Activated gamma-delta T cell treated with anti-CD3 and anti-CD28 coated beads, Interleukin-2, amount 50 U/mL, for 16 hours (primary cell): ENCODE data around the gene UROC1.

Source experiments
- DNase-seq: peaks from one replicate; pipeline ENCODE4 v3.0.0-alpha.2; 2020; ENCODE audit warnings: low read depth

The UROC1 gene

DNA sequence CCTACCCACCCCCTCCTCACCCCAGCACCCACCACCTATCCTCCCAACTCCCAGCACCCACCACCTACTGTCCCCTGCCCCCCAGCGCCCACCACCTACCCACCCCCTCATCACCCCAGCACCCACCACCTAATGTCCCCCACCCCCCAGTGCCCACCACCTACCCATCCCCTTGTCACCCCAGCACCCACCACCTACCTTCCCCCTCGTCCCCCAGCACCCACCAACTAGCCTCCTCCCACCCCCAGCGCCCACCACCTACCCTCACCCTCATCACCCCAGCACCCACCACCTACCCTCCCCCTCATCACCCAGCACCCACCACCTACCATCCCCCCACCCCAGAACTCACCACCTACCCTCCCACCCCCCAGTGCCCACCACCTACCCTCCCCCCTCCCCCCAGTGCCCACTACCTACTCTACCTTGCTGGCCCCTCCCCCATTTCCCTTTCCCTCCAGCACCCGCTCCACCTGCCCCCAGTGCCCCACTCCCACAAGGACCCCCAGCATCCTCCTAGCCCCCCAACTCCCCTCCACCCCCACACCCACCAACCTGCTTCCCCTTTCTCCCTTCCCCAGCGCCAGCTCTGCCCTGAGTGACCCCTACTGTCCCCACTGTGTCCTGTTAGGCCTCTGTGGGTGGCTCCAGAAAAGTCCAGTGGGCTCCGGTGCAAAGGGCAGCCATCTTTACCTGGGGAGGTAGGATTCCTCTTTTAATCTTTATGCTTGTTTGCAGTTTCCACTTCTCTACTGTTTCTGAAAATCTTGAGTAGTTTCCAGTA is 1.2 kb downstream of the UROC1 start:
- DNase-seq = no peak

DNA sequence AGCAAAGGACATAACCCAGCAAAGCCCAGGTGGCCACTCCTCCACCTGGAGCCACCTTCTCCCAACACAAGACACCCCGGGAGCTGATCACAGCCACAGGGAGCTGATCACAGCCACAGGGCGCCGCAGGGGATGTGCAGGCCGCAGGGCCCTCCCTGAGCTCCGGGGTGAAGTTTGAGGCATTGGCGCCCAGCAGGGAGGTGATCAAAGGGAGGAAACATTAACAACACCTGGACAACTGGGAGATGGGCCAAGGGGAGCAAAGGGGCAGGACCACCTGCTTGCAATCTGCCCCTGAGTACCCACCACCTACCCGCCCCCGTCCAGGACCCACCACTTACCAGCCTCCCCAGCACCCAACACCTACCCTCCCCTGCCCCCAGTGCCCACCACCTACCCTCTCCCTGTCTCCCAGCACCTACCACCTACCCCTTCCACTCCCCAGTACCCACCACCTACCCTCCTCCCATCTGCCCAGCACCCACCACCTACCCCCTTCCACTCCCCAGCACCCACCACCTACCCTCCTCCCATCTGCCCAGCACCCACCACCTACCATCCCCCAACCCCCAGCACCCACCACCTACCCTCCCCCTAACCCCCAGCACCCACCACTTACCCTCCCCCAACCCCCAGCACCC is 2.4 kb downstream of the UROC1 start:
- DNase-seq = no peak

DNA sequence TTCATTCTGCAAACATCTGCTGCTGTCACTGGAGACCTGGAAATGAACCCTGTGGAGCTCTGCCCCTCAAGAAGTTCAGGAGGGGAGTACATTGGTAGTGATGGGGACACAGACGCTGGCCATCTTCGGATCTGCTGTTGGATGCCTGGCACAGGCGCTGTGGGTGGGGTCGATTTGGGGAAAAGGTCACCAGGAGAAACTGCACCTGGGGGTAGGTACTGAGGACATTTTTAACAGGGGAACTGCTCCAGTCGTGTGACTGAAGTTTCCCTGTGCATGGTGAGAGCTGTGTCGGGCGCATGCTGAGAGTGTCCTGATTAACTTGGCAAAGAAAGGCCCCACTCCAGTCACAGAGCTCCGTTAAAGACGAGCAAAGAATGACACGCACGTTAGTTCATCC is 3.4 kb downstream of the UROC1 start:
- no peak for DNase-seq

DNA sequence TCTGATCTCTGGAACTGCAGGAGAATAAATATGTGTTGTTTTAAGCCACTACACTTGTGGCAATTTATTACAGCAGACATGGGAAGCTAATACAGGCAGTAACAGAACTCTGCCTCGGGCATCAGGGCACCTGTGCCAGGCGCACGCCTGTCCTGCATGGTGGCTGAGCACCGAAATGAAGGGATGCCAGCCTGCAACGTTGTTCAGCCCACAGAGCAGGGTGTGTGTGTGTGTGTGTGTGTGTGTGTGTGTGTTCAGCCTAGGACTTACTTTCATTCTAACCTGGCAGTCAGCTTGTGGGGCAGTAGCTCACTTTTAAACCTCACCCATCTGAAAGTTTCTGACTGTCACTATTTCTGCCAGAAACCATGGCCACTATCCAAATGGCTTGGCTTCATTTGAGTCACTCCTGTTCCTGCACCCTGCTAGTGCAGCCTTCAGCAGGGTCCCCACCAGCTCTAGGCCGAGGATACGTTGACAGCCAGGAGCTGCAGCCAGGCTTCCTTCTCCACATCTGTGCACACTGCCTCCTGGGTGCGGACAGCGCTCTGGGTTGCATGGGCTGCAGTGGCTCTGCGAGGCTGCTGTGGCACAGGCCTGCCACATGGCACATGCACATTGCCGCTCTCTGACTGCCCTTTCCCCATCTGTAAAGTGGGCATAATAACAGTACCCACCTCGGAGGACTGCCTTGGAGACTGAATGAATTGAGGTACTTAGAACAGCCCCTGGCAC is 4.5 kb downstream of the UROC1 start:
- no peak for DNase-seq

DNA sequence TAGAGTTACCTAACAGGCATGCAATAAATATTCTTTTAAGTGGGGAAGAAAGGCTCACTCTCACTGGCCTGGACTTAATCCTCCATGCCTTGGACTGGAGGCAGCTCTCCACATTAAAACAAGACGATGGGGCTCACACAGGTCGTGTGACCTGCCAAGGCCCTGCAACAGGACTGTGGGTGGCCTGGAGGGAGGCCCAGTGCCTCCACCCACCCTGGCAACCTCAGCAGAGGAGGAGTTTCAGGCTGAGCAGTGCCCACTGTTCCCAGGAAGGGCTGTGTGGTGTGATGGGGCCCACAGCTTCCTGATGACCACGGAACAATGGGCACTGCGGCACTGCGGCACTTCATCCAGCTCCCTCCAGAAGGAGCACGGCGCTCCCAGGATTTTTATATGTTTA is 5.5 kb downstream of the UROC1 start:
- no peak for DNase-seq

DNA sequence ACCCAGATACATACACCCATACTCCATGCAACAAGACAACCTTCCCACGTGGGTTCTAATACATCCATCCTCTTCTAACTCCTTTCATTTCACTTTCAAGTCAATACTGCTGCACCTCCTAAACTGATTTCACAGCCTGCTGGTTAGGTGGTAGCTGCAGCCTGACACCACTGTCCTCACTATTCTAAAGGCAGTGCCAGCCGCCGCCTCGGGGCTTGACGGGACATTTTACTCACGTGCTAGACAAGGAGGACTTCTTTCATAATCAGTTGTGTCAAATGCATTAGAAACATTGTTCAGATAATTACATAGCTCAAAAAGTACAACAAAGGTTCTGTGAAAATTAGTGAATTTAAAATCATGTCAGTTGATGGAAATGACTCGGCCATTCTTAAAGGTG is 6.3 kb downstream of the UROC1 start:
- DNase-seq = no peak

DNA sequence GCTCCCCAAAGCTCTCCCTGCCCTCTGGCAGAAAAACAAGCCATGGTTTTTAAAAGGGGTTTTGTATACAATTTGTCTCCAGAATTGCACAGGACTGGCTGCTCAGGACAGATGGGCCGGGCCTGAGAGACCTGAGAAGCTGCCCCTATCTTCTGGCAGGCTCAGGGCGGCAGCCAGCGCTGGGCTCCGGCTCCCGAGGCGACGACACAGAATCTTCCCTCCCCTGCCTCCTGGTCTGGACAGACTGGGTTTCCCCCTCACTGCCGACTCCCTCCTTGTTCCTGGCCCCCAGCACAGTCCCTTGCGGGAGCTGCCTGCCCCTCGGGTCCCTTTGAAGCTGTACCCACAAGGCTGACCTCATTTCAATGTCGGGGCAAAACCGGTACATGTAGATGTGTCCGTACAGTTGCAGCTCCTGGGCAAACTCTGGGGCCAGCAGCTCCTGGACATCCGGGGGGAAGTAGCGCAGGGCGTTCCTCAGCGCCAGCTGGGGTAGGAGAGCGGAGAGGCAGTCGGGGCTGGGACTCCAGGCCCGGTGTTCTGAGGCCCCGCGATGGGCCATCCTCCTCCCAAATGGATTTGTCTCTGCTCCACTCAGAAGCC is 7.2 kb downstream of the UROC1 start:
- no peak for DNase-seq

DNA sequence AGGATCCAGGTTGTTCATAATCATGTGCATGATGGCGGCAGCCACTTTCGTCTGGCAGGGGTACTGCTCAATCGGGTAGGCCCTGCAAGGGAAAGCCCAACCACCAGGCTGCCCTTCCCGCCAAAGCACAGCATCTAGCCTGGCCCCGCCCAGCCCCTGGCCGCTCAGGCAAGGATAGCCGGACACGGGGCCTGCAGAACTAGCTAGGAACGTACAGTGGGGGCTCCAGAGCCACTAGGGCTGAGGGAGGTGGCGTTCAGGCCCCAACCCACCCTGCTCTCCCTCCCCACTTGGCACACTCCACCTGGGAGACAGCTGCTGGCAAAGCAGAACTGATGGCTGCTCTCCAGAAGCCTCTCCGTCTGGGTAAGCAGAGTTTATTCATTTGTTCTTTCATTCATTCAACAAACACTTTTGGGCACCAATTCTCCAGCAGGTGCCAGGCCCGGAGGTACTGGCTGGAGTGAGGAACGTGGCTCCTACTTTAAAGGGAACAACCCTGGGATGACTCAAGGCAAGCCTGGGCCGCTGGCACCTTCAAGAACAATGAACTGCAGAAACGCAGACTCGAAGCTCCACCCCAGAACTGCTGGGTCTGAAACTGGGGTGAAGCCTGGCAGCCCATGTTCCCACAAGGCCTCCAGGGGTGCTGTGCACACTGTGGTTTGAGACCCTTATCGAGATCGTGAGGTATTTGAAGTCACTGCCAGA is 7.8 kb downstream of the UROC1 start:
- no peak for DNase-seq

DNA sequence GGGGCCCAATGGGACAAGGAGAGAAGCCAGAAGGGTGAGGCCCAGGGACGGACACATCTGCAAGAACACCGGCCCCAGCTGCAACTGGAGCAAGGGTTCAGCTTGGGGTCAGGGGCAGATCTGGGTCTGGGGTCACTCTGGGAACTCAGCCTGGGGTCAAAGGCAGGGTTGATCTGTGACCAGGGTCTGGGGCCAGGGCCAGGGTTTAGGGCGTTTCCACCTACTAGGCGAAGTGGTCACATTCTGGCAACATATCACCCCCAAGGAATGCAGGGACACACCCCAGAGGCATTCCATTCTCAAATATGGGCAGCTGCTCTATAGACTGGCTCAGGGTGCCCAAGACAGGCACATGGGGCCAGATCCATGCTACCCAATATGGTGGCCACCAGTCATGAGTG is 9.0 kb downstream of the UROC1 start:
- no peak for DNase-seq

DNA sequence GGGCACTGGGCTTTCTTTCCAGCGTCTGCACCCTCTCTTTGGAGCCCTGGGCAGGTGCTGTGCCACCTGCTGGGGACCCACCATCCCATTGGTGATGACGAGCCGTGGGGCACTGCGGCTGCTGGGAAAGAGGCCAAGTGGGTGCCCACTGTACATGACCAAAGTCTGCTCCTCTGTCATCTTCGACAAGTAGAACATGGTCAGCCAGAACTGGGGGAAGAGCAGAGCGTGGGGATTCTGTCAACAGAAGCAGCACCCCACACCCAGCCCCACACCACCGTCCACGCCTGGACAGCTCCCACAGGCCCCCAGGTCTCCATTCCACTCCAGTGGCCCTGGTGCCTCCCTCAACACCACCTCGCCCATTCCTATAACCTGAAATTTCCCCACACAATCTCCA is 9.7 kb downstream of the UROC1 start:
- DNase-seq = no peak

DNA sequence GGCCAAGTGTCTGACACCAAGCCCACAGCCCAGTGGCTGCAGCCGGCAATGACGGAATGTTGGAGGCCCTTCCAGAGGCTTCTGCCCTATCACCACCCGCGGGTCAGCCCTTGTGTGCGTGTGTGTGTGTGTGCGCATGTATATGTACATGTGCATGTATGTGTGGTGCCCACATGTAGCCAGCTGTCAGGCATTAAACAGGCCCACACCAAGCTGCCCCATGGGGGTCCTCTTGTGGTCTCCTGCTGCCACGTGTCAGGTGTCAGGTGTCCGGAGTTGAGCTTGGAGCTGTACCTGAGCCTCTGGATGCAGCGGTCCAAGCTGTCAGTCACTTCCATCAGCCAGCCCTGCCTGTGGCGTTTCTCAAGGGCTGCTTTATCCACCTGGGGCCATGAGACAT is 13.9 kb downstream of the UROC1 start:
- no peak for DNase-seq

DNA sequence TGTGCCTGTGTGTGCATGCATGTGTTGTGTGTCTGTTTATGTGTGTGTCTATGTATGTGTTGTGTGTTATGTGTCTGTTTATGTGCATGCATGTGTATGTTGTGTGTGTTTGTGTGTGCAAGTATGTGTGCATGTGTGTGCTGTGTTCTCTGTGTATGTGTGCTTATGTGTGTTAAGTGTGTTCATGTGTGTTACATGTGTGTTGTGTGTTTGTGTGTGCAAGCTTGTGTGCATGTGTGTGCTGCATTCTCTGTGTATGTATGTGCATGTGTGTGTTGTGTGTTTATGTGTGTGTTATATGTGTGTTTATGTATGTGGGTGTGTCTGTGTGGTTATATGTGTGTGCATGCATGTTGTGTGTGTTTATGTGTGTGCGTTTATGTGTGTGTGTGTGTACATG is 14.9 kb downstream of the UROC1 start:
- no peak for DNase-seq

DNA sequence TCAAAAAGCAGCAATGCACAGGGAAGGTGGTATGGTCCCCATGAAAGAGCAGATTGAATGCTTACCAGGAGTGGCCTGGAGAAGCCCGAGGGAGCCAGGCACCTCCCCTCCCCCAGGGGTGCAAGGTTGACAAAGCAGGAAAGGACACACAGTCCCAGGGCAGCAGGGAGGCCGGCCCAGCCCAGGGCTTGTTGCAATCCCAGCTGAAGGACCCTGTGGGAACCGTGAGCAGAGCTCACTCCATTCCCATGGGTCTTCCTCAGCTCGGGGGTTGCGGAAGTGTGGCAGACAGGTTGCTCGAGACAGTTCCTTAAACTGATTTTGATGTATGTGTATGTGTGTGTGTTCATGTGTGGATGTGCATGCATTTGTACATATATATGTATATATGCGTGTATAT is 15.8 kb downstream of the UROC1 start:
- no peak for DNase-seq

DNA sequence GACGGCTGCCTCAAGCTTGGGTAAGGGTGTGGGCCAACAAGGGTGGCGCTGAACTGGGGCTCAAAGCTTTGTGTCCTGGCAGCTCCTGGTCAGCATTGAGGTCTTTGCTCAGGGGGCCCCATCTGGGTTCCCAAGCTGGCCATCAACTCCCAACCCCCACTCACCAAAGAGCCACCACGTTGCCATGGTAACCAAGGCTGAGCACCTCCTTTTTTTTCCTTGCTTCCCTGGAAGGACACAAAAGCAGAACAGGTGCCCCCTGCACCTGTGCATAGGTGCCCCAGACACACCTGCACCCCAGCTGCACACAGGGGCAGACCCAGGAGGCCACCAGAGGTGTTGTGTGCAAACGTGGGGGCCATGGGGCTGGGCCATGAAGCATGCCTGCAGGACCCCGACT is 16.5 kb downstream of the UROC1 start:
- no peak for DNase-seq

DNA sequence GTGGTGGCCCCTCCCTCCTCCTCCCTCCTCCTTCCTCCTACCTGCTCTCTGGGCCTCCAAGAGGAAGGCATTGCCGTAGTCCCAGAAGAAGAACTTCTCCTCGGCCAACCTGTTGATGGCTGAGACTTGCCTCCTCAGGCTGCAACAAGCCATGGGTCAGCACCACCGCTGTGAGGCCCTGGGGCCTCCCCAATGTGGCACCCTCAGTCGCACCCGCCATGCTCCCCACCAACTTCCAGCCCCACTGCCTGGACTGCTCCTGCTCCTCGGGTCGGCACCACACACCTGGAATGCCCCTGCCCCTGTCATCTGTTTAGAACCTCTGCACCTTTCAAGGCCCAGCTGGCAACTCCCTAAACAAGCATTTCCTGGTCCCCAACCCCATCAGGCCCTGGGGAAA is 17.6 kb downstream of the UROC1 start:
- DNase-seq = no peak

DNA sequence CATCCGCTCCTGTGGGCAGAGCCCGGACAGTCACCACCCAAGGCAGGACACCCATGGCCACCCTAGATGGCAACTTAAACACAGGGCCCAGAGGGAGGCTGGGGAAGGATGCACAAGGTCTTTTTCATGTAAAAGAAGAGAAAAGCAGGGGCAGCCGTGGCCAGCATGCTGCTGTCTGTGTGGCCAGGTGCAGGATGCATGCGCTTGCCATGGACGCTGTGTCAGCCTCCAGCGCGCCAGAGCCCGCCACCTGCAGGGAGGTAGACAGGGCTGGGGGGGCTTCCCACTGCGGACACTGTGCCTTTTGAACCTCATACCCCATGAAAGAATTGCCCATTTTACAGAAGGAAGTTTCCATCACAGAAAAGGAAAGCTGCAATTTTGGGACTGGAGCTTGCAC is 18.2 kb downstream of the UROC1 start:
- no peak for DNase-seq

DNA sequence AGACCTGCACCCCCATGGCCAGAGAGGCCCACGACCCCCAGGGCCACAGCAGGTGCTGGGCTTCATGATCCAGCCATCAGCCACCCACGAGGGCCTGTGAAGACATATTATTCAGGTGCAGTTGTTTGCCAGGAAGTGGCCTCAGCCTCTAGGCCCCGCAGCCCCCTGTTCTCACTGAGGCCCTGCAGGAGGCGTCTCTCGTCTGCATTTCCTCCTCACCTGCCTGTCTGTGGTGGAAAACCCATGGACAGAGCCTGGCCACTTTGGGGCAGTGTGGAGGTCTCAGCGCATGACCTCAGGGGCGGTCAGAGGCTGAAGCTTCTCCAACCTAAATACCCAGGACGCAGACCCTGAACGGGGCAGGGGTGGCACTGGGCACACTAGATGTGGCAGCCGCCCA is 18.6 kb downstream of the UROC1 start:
- no peak for DNase-seq

DNA sequence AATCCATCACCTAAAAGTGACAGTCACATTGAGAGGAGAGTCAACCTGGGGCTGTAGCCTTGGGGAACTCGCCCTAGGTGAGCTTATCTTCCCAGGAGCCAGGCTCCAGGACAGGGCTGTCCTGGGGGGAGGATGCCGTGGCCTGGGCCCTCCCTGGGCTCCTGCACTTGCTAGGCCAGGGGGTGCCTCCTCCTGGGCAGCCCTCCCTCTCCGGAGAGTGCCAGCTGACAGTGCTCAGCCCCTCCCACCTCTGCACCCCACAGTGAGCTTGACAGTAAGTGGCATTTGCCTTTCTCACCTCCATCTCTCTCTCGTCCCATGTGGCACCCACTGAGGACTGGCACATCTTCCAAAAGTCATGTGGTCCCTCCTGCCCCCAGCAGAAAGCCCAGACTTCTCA is 19.1 kb downstream of the UROC1 start:
- DNase-seq = no peak

DNA sequence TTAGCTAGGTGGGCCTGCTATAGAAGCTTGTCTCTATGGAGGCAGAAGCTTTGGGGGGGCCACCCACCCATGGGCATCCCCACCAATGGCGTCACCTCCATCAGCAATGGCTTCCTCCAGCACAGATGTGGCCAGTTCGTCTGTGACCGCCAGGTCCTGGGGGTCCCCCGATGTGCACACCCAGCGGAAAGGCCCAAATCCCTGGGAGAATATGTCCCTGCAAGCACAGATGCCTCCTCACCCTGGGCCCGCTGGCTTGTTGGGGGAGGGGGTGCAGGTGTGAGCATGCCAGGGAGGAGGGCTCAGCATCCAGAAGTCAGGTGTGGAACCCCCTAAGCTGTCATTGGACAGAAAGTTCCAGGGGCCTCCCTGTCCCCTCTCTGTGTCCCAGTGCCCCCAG is 19.6 kb downstream of the UROC1 start:
- DNase-seq = no peak

DNA sequence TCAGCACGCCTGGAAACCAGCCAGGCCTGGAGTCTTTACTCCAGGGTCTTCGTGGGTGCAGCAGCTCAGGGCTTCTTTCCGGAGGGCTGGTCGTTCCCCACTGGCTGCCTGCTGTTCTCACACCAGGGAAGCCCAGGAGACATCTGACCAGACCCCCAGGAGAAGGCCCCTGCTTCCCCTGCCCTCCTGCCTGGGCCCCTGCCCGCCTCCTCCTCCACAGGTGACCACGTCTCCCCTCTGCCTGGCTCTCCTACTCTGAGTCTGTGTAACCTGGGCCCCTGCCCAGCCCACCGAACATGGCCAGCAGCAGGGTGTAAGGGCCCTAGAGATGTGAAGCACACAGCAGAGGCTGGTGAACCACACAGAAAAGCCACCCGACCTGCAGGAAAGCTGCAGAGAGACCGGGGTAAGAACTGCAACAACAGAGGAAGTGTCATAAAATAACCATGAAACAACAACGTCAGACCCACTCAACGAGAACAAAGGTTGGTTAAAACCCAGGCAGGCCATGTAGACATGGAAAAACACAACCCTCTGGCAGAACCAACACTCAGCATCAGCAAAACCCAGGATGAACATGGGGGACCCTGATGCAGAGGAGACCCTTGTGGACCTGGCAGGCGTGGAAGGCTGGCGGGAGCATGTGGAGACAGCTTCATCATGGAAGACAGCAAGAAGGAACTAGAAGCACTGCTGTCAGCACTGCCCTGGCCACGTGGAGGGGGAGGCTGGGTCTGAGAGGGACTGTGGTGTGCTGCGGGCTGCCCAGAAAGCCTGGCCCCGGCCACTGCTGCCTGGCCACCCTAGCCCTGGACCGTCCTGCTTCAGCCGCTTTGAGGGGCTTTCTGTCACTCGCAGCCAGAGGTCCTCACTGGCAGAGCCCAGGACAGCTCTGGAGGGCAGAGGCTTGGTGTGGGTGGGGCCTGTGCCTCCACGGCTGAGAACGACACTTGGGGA is 20.4 kb downstream of the UROC1 start:
- DNase-seq = no peak

DNA sequence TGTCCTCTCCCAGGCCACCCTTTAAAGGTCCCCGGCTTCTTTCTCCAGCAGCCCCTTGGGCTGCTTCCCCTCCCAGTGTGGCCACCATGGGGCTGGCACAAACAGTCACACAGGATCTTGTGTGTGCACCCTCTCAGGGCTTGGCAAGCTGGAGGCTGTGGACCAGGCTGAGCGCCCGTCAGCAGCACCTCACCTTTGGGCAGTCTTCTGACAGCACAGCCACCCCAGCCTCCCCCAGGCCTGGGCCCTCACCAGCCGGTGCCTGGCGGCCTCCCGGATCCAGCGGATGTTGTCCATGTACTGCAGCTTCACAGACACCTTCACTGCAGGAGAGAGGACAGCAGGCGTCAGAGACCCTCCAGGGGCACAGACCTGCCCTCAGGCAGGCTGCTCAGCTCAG is 21.8 kb downstream of the UROC1 start:
- DNase-seq = no peak
